B cell (primary cell): ENCODE measurements around the gene GOLGB1. TPM values are rescaled to one million over a fixed set of nuclear protein-coding genes. Genes with fewer than 3 reads are reported as not detected.

Source experiments
- ATAC-seq: fragments of 200-7000 bp; cut with Tn5 transposase; one replicate; pipeline ENCODE4 v1.10.0; 2021; ENCODE audit warnings: low read depth, mild to moderate bottlenecking, moderate number of reproducible peaks, moderate library complexity
- CTCF ChIA-PET: fragments of 350-600 bp; sonication (Branson Sonifier 250); formaldehyde crosslinking; loops from one replicate; lab custom pipeline; 2021; ENCODE audit warnings: antibody characterized with exemption, inconsistent platforms; lab: Charles Lee
- POLR2A ChIA-PET: fragments of 350-600 bp; sonication (Branson Sonifier 250); formaldehyde crosslinking; loops from one replicate; lab custom pipeline; 2021; ENCODE audit warnings: antibody characterized with exemption; lab: Charles Lee
- DNase-seq: peaks from one replicate; pipeline ENCODE4 v3.0.0; 2013
- H2AFZ ChIP-seq: 2 replicates; pipeline ENCODE4 v1.6.1; 2012; ENCODE audit warnings: mild to moderate bottlenecking, low read depth, low read length; ENCODE audit not compliant: insufficient read depth, poor library complexity, severe bottlenecking
- H3K27ac ChIP-seq, 2 donors: 1 replicate in 1 of 2; 2 replicates in 1 of 2; pipeline ENCODE4 v1.5.1; 2012 to 2013; ENCODE audit warnings: low read length in 2 of 2, mild to moderate bottlenecking in 2 of 2, moderate library complexity in 1 of 2
- H3K27me3 ChIP-seq, 4 experiments: fragments of 200-600 bp in 1 of 4; sonication (generic) in 1 of 4; replicated peaks in 1 of 4; 1 replicate in 2 of 4; 2 replicates in 2 of 4; pipeline versions ENCODE4 v1.6.1 to v1.7.0; 2013 to 2016; ENCODE audit warnings: low read length in 3 of 4, mild to moderate bottlenecking in 2 of 4, mixed read lengths in 1 of 4, moderate library complexity in 1 of 4; ENCODE audit not compliant: insufficient read depth in 4 of 4, control insufficient read depth in 3 of 4; ENCODE audit errors: control extremely low read depth in 1 of 4
- H3K36me3 ChIP-seq, 2 experiments: replicated peaks in 1 of 2; 1 replicate in 1 of 2; 2 replicates in 1 of 2; pipeline versions ENCODE4 v1.6.1 to v1.7.1; 2013; ENCODE audit warnings: low read length in 1 of 2; ENCODE audit not compliant: insufficient read depth in 2 of 2, control insufficient read depth in 1 of 2; ENCODE audit errors: control extremely low read depth in 1 of 2, extremely low read depth in 1 of 2
- H3K4me1 ChIP-seq, 2 donors: fragments of 200-600 bp in 1 of 2; sonication (generic) in 1 of 2; 1 replicate in 1 of 2; 2 replicates in 1 of 2; pipeline versions ENCODE4 v1.5.1 to v1.6.1; 2013 to 2017; ENCODE audit warnings: low read length in 2 of 2; ENCODE audit not compliant: control insufficient read depth in 2 of 2, insufficient read depth in 2 of 2
- H3K4me2 ChIP-seq: replicated peaks from 2 replicates; pipeline ENCODE3; 2012; ENCODE audit warnings: mild to moderate bottlenecking, low read depth, low read length; ENCODE audit not compliant: poor library complexity, severe bottlenecking
- H3K4me3 ChIP-seq, 5 experiments: fragments of 200-600 bp in 1 of 5; sonication (generic) in 1 of 5; 1 replicate in 3 of 5; 2 replicates in 2 of 5; pipeline versions ENCODE4 v1.5.1 to v1.7.0; 2011 to 2016; ENCODE audit warnings: low read length in 4 of 5, mild to moderate bottlenecking in 4 of 5, low read depth in 2 of 5, control low read depth in 1 of 5, moderate library complexity in 1 of 5; ENCODE audit not compliant: insufficient read depth in 1 of 5; ENCODE audit errors: control extremely low read depth in 1 of 5, extremely low read depth in 1 of 5
- H3K79me2 ChIP-seq: fragments of 200-600 bp; sonication (generic); one replicate; pipeline ENCODE4 v1.6.0; 2016; ENCODE audit warnings: low read length; ENCODE audit not compliant: control insufficient read depth, insufficient read depth
- H3K9ac ChIP-seq: fragments of 200-600 bp; sonication (generic); 2 replicates; pipeline ENCODE4 v1.6.1; 2017; ENCODE audit warnings: mild to moderate bottlenecking, low read length, moderate library complexity
- H3K9me3 ChIP-seq, 3 donors: one replicate each; pipeline versions ENCODE4 v1.6.1 to v1.7.1; 2013; ENCODE audit warnings: low read length in 2 of 3; ENCODE audit not compliant: control insufficient read depth in 2 of 3, insufficient read depth in 1 of 3; ENCODE audit errors: control extremely low read depth in 1 of 3
- H4K20me1 ChIP-seq: 2 replicates; pipeline ENCODE4 v1.6.0; 2012; ENCODE audit warnings: mild to moderate bottlenecking, low read length; ENCODE audit not compliant: insufficient read depth, control insufficient read depth, poor library complexity, severe bottlenecking
- H3K27ac Mint-ChIP-seq: one replicate; pipeline ENCODE4 v1.8.0; 2021; ENCODE audit warnings: mixed read lengths
- H3K27me3 Mint-ChIP-seq: one replicate; pipeline ENCODE4 v1.8.0; 2021; ENCODE audit warnings: mixed read lengths
- H3K4me1 Mint-ChIP-seq: one replicate; pipeline ENCODE4 v1.8.0; 2021; ENCODE audit warnings: mixed read lengths
- H3K4me3 Mint-ChIP-seq: one replicate; pipeline ENCODE4 v1.8.0; 2021; ENCODE audit warnings: mixed read lengths
- H3K9me3 Mint-ChIP-seq: one replicate; pipeline ENCODE4 v1.8.0; 2022; ENCODE audit warnings: mixed read lengths; ENCODE audit not compliant: insufficient read depth
- CTCF ChIP-seq: fragments of 200-600 bp; IDR thresholded peaks from one replicate; pipeline ENCODE4 v1.8.0; 2022; ENCODE audit warnings: antibody characterized with exemption, mild to moderate bottlenecking
- EZH2 ChIP-seq: IDR thresholded peaks from 2 replicates; pipeline ENCODE4 v1.6.1; 2012; ENCODE audit warnings: borderline replicate concordance, low read depth, mild to moderate bottlenecking, moderate library complexity, low read length; ENCODE audit not compliant: insufficient read depth, poor library complexity, severe bottlenecking
- WGBS: methylation state at CpG from one replicate; pipeline ENCODE4 v1.1.5; 2013; ENCODE audit warnings: missing lambda C conversion rate; ENCODE audit not compliant: insufficient coverage; 5-methylcytosine and 5-hydroxymethylcytosine counted together
- intact Hi-C: fragments of 100-400 bp; cut with micrococcal nuclease; formaldehyde crosslinking; loops from one replicate; pipeline ENCODE4 v1.10.0; 2022
- polyA plus RNA-seq: library from polyadenylated mRNA; depleted of rRNA; stranded (reverse); fragments of >200 nt; gene quantifications from 2 replicates; pipeline ENCODE4 v1.2.3, GENCODE V29; 2012
- total RNA-seq, 2 donors: library from RNA; stranded (reverse); fragments of 120-200 nt in 1 of 2; gene quantifications; 1 replicate in 1 of 2; 2 replicates in 1 of 2; pipeline versions ENCODE4 v1.2.3 to v1.2.4, GENCODE V29; 2013 to 2022

Gene GOLGB1
- total and polyA plus RNA-seq, 2 donors (not counting 1 experiment from before 2014, with no cell fraction given): 6.2 to 58.7 TPM

- no peaks in the 10 kb centered on the region for H3K9me3 Mint-ChIP-seq
- intact Hi-C loops: no loop called here
- H3K27me3 ChIP-seq: no peaks in the 10 kb centered on the region
- no peak overlapping the region for H3K27ac Mint-ChIP-seq
- CTCF ChIA-PET: no interaction called here
- no peak overlapping the region for H3K4me3 Mint-ChIP-seq
- ATAC-seq (no peak), DNase-seq (no peak)
- no CpG with 5 or more reads among the region's 1 CpG for WGBS
- H4K20me1 ChIP-seq: no peaks in the 10 kb centered on the region
- H3K9ac ChIP-seq: no peak overlapping the region
- no peak overlapping the region for H3K27ac ChIP-seq
- H3K9me3 ChIP-seq: no peaks in the 10 kb centered on the region
- no peaks in the 10 kb centered on the region for H3K4me1 ChIP-seq
- no peak overlapping the region for H2AFZ ChIP-seq
- POLR2A ChIA-PET: no interaction called here
- H3K4me2 ChIP-seq: no peak overlapping the region
- H3K36me3 ChIP-seq: peaks cover 23 to 69% of the 10 kb centered on the region in 2 experiments
- peaks cover 7% of the 10 kb centered on the region for H3K4me1 Mint-ChIP-seq
- no peaks in the 10 kb centered on the region for H3K27me3 Mint-ChIP-seq
- peaks cover 11% of the 10 kb centered on the region for H3K79me2 ChIP-seq
- TF ChIP-seq CTCF (no peak), EZH2 (no peak)
- no peak overlapping the region for H3K4me3 ChIP-seq
These were observed 27.1 kb downstream of the GOLGB1 start for GRCh38 chr3:121722411-121722810.

GRCh38 chr3:121720163-121720562, 29.4 kb downstream of the GOLGB1 start:
- Histone ChIP-seq H3K27ac (no peak overlapping the region), H4K20me1 (no peaks in the 10 kb centered on the region), H3K79me2 (peaks cover 6% of the 10 kb centered on the region), H3K4me2 (no peak overlapping the region), H3K9ac (no peak overlapping the region), H3K4me3 (no peak overlapping the region), H3K27me3 (no peaks in the 10 kb centered on the region), H3K9me3 (no peaks in the 10 kb centered on the region), H3K4me1 (no peaks in the 10 kb centered on the region), H3K36me3 (peaks cover 25 to 75% of the 10 kb centered on the region in 2 experiments), H2AFZ (no peak overlapping the region)
- DNase-seq: no peak
- Mint-ChIP-seq H3K27me3 (no peaks in the 10 kb centered on the region), H3K4me1 (peaks cover 7% of the 10 kb centered on the region), H3K4me3 (no peak overlapping the region), H3K9me3 (no peaks in the 10 kb centered on the region), H3K27ac (no peak overlapping the region)
- ChIA-PET POLR2A (no interaction called here), CTCF (no interaction called here)
- intact Hi-C loops: no loop called here
- no peak for TF ChIP-seq CTCF
- TF ChIP-seq EZH2: no peak
- ATAC-seq: no peak
